GM12878 (cell line): ENCODE data around the gene KRTAP10-9.
"Not testable (repeated sequence)": the region's sequence is repeated elsewhere in the genome, so short reads cannot be mapped to it uniquely, and the experiment has no call there.

Source experiments
- CEBPB ChIP-seq, 2 experiments: fragments of 150-350 bp in 1 of 2; IDR thresholded peaks; 2 replicates each; pipeline ENCODE4 v1.6.1; 2012 to 2014; ENCODE audit warnings: low read depth in 2 of 2, low read length in 2 of 2, borderline replicate concordance in 1 of 2, inconsistent platforms in 1 of 2
- CTCF ChIP-seq, 3 experiments: IDR thresholded peaks in 2 of 3; conservative IDR thresholded peaks in 1 of 3; 2 replicates each; pipeline ENCODE4 v1.5.1; 2011; ENCODE audit warnings: low read depth in 3 of 3, low read length in 3 of 3, mild to moderate bottlenecking in 3 of 3, control low read depth in 2 of 3, moderate library complexity in 2 of 3, inconsistent platforms in 1 of 3, mixed read lengths in 1 of 3; ENCODE audit not compliant: control insufficient read depth in 2 of 3, insufficient read depth in 1 of 3; ENCODE audit errors: extremely low read depth in 1 of 3
- EP300 ChIP-seq, 2 experiments: fragments of 150-350 bp in 1 of 2; IDR thresholded peaks; 2 replicates each; pipeline ENCODE4 v1.6.1; 2011 to 2012; ENCODE audit warnings: low read depth in 2 of 2, low read length in 2 of 2, borderline replicate concordance in 1 of 2, improper control_type of control experiment in 1 of 2, inconsistent platforms in 1 of 2; ENCODE audit not compliant: control insufficient read depth in 1 of 2
- EZH2 ChIP-seq: IDR thresholded peaks from 2 replicates; pipeline ENCODE4 v1.6.1; 2012; ENCODE audit warnings: low read depth, mild to moderate bottlenecking, control low read depth, inconsistent platforms, low read length, borderline replicate concordance; ENCODE audit not compliant: control insufficient read depth
- MTA3 ChIP-seq: IDR thresholded peaks from 2 replicates; pipeline ENCODE4 v1.6.1; 2012; ENCODE audit warnings: low read length, inconsistent platforms, borderline replicate concordance
- PBX3 ChIP-seq: IDR thresholded peaks from 2 replicates; pipeline ENCODE4 v1.6.1; 2011; ENCODE audit warnings: mild to moderate bottlenecking, low read depth, low read length, moderate library complexity; ENCODE audit not compliant: insufficient replicate concordance
- PKNOX1 ChIP-seq: fragments of 450-650 bp; IDR thresholded peaks from 2 replicates; pipeline ENCODE4 v1.6.1; 2016; ENCODE audit warnings: mild to moderate bottlenecking
- POLR2A ChIP-seq: IDR thresholded peaks from 2 replicates; pipeline ENCODE4 v1.6.1; 2011; ENCODE audit warnings: low read depth, mild to moderate bottlenecking, low read length
- POLR2AphosphoS5 ChIP-seq: IDR thresholded peaks from 2 replicates; pipeline ENCODE4 v1.6.1; 2011; ENCODE audit warnings: mild to moderate bottlenecking, low read length, inconsistent platforms
- SMAD1 ChIP-seq: fragments of 450-650 bp; IDR thresholded peaks from 2 replicates; pipeline ENCODE4 v1.6.1; 2018; ENCODE audit warnings: mild to moderate bottlenecking, low read depth; ENCODE audit not compliant: partially characterized antibody
- USF2 ChIP-seq: IDR thresholded peaks from 2 replicates; pipeline ENCODE4 v1.6.1; 2011; ENCODE audit warnings: low read depth, low read length, improper control_type of control experiment, borderline replicate concordance
- ZNF274 ChIP-seq: IDR thresholded peaks from one replicate; pipeline ENCODE4 v1.8.0; 2011; ENCODE audit not compliant: insufficient read length, insufficient read depth
- TF ChIP-seq, protein P1 (sequence below): IDR thresholded peaks from 2 replicates; pipeline ENCODE4 v1.6.1; 2012; ENCODE audit warnings: low read length, inconsistent platforms
- TF ChIP-seq, protein P2 (sequence below): fragments of 450-650 bp; IDR thresholded peaks from 2 replicates; pipeline ENCODE4 v1.6.1; 2014; ENCODE audit warnings: mild to moderate bottlenecking

DNA sequence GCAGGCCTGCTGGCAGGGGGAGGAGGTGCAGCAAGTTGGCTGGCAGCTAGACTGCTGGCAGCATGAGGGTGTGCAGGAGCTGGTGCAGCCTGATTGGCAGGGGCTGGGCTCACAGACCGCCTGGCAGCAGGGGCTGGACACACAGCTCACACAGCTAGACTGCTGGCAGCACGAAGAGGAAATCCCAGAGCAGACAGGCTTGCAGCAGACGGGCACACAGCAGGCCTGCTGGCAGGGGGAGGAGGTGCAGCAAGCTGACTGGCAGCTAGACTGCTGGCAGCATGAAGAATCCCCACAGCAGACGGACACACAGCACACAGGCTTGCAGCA, 35.1 kb upstream of the KRTAP10-9 start:
- not testable (repeated sequence) for TF ChIP-seq CTCF (IDR thresholded peaks at IDR 0.05 in 2 of 3, conservative IDR thresholded peaks at IDR 0.05 in 1 of 3; ENCODE audit: control insufficient read depth in 2 of 3, extremely low read depth in 1 of 3, insufficient read depth in 1 of 3, low read depth in 3 of 3, low read length in 3 of 3); PKNOX1; EP300 (IDR thresholded peaks at IDR 0.05; ENCODE audit: borderline replicate concordance in 1 of 2, control insufficient read depth in 1 of 2, low read depth in 2 of 2, low read length in 2 of 2); EZH2; MTA3; PBX3; ZNF274; POLR2AphosphoS5; SMAD1; CEBPB (IDR thresholded peaks at IDR 0.05; ENCODE audit: borderline replicate concordance in 1 of 2, low read depth in 2 of 2, low read length in 2 of 2); USF2; POLR2A
- TF ChIP-seq, protein P1, sequence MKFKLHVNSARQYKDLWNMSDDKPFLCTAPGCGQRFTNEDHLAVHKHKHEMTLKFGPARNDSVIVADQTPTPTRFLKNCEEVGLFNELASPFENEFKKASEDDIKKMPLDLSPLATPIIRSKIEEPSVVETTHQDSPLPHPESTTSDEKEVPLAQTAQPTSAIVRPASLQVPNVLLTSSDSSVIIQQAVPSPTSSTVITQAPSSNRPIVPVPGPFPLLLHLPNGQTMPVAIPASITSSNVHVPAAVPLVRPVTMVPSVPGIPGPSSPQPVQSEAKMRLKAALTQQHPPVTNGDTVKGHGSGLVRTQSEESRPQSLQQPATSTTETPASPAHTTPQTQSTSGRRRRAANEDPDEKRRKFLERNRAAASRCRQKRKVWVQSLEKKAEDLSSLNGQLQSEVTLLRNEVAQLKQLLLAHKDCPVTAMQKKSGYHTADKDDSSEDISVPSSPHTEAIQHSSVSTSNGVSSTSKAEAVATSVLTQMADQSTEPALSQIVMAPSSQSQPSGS, result not testable (repeated sequence)
- TF ChIP-seq, protein P2, sequence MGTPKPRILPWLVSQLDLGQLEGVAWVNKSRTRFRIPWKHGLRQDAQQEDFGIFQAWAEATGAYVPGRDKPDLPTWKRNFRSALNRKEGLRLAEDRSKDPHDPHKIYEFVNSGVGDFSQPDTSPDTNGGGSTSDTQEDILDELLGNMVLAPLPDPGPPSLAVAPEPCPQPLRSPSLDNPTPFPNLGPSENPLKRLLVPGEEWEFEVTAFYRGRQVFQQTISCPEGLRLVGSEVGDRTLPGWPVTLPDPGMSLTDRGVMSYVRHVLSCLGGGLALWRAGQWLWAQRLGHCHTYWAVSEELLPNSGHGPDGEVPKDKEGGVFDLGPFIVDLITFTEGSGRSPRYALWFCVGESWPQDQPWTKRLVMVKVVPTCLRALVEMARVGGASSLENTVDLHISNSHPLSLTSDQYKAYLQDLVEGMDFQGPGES, result not testable (repeated sequence)
